HG03280 (cell line): ENCODE data around the gene CEP41.
"Not testable (repeated sequence)": the region's sequence is repeated elsewhere in the genome, so short reads cannot be mapped to it uniquely, and the experiment has no call there.

Source experiments
- ATAC-seq: cut with Tn5 transposase; IDR thresholded peaks from one replicate; pipeline ENCODE4 v1.9.1; 2021; ENCODE audit warnings: mild to moderate bottlenecking, moderate library complexity; ENCODE audit not compliant: unreplicated experiment

CEP41 gene

DNA sequence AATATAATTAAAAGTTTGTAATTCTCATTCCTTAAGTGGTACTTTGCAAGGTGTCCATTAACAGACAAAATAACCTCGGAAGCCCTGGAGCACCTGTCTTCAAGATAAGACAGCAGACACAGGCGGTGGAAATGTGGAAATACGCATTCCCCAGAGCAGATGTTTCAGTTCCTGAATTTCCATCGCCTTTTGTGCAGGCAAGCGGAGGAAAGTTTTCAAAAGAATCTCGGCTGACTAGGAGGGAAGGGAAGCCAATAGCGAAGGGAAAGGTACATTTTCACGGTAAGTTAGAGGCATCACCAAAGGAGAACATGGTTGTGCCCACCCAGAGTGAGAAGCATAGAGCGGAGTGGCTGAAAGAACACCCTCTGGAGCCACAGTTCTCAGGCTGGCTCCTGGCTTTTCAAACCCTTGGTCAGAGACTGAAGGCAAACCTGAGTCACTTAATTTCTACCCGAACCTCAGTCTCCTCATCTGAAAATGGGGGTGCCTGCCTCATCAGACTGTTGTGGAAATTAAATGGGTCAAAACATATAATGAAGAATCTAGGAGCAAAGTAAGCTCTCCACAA, 46.9 kb downstream of the CEP41 start:
- no peak for ATAC-seq

DNA sequence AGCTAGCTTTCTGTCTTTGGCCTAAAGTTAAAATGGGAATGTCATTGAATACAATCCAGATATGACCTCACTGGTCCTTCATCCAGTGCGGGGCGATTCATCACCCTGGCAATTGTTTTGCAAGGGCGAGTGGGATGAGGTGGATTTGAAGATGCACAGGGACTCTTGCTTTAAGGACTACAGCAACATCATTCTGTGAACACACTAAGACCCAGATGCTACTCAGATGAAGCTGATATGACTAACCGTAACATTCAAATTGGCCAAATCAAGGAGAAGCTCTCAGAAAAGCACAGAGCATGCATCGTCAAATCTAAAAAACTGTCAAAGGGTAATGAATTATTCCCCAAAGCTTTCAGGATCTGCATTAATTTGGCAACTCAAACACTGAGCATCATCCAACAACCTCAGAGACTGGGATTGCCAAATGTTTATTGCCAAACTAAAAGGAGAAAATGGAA, 47.7 kb downstream of the CEP41 start:
- no peak for ATAC-seq

DNA sequence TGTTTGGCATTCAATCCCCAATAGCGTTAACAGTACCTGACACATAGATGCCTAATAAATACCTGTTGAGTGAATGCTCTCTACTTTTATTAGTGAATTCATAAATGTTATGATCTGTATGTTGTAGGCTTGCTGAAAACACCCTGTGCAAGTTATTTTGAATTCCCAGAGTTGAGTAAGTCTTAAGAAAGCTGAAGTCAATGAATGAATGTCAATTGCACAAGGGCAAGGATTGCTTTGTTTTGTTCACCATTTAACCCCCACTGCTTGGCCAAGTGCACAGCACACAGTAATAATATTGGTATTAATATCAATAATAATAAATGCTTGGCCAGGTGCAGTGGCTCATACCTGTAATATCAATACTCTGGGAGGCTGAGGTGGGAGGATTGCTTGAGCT, 50.3 kb downstream of the CEP41 start:
- ATAC-seq, result no peak

DNA sequence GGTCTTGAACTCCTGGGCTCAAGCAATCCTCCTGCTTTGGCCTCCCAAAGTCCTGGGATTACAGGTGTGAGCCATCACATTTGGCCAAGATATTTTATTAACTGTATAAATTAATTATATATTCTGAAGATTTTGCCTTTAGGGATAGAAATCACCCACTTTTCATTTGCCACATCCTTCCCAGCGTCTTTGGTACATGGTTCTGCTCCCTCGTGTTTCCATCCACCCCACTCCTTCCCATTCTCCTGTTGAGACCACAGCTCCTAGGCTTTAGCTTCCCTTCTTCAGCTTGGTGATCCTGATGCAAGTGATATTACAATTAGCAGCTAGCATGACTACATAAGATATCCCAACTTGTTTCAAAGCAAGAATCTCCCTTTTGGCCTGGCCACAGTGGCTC, 52.1 kb downstream of the CEP41 start:
- ATAC-seq, result no peak

DNA sequence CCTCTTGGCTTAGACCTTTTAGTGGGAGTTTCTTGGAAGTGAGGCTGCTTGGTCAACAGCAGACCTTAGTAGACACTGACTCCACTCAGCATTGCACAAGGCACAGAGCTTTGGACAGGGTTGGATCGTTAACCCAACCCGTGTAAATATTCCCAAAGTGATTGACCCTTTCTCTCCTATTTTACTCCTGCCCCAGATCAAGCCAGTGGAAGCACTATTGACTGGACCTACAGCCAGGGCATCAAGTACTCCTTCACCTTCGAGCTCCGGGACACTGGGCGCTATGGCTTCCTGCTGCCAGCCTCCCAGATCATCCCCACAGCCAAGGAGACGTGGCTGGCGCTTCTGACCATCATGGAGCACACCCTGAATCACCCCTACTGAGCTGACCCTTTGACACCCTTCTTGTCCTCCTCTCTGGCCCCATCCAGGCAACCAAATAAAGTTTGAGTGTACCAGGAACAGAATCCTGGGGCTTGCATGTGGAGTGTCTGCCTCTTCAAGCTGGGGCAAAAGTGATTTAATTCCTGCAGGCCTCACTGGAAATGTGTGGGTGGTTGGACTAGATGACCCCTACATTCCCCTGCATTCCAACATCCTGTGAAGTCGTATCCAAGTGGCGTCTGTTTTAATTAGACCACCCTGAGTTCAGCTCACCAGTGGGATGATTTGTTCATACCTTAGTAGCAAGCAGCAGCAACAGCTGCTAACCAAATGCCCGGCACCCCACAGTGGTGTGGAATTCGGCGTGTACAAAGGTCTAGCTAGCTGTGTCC, 53.0 kb downstream of the CEP41 start:
- ATAC-seq, result no peak

DNA sequence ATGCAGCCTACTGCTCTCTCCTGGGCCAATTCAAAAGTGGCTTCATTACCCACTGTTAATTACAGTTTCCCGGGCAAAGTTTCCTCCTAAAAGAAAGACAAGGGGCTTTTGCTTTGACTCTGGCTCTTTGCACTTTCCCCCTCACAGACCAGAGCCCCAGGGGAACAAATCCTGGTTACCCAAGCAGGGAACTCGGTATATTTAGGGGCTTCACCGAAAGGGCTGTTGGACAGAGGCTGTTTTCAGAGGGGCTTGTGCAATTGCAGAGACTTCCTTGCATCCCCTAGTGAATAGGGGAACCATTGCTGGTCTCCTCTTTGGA, 53.5 kb downstream of the CEP41 start:
- no peak for ATAC-seq

DNA sequence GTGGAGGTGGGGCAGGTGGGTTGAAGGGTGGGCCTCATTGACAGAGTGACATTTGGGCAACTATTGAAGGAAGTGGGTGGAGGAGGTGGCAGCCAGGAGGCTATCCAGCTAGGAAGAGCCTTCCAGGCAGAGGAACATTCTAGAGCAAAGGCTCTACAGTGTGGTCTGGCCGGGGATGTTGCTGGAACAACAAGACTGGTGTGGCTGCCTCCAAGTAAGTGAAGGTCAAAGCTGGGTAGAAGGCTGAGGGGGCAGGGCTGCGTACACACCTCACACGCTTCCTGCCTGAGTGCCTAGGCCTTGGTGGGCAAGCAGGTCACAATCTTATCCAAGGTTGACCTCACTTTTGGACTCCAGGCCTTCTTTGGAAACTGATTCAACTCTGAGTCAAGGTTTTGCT, 53.9 kb downstream of the CEP41 start:
- no peak for ATAC-seq

DNA sequence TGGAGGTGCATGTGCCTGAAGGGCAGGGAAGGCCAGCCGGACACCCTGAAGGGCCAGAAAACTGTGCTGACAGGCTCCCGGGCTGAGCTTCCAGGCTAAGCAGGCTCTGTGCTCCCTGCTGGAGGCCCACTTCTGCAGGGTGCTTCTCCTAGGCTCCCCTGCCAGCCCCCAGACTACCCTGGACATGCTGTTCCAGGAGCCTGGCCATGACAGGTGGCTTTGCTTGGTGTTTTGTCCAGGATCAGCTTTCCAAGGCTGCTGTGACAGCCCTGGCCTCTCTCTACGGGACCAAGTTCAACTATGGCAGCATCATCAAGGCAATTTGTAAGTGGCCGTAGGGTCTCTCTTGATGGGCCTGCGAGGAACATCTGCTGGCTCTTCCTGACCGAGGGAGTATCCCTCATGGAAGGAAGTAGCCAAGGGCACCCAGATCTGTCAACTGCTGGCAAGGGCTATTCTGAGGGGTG, 55.2 kb downstream of the CEP41 start:
- ATAC-seq, result no peak

DNA sequence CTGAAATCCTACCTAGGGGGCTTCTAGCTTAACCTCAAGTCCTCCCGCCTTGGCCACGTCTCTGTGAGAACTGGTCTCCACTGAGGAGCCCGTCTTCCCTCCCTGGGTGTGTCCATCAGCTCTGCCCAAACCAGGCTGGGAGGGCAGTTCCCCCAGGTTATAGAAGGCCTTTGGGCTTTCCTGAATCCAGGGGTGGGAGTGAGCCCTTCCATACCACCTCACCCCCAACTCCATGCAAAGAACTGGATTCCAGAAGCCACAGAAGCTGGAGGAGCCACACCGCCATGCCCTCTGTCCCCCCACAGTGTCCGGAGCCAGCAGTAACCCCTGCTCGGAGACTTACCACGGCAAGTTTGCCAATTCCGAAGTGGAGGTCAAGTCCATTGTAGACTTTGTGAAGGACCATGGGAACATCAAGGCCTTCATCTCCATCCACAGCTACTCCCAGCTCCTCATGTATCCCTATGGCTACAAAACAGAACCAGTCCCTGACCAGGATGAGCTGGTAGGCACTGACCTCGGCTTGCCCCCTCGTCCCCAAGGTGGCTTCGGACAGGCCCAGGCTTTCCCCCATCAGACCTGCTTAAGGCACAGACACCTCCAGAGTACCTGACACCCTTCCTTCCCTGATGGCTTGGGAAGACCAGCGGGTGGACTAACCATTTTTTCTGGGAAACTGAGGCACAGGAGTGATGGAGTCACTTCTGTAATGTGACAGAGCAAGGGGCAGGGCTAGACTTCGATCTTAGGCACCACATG, 55.8 kb downstream of the CEP41 start:
- ATAC-seq, result no peak

DNA sequence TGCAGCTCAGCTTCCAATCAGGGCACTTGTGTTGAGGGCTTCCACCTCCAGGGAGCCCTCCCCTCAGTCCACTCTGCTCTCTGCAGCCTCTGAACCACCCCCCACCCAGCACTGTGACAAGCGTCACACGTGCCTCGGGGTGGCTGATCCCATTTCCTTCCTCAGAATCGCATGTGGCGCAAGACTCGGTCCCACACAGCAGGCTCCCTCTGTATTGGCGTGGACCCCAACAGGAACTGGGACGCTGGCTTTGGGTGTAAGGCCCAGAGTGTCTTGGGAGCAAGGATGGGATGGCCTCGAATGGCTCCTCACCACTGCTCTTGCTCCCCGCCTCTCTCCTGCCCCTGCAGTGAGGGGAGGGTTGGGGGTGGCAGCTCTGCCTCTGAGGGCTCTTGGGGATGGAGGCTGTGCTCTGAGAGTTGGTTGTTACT, 56.4 kb downstream of the CEP41 start:
- ATAC-seq, result no peak

DNA sequence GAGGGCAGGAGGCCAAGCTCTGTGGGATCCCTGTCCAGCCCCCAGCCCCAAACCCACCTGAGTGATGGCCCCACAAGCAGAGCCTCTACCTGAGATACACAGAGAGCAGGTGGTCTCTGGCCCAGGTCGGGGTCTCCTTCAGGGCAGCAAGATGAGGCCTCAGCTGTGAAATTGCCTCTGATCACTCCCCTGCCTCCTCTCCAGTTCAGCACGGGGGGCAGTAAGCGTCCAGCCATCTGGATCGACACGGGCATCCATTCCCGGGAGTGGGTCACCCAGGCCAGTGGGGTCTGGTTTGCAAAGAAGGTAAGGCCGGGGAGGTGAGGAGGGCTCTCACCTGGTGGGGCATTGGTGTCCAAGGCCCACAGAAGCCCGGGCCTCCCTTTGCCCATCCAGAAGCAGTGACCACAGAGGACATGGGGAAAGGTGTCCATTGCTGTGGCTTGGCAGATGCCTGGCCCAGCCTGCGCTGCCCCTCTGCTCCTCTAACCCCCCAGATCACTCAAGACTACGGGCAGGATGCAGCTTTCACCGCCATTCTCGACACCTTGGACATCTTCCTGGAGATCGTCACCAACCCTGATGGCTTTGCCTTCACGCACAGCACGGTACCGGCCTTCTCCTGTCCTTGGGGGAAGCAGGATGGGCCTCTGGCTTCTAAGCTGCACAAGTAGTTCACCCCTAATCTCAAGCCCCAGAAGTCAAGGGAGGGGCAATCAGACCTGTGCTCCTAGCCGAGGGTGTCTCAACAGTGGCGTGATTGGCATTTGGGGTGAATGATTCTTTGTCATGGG, 57.4 kb downstream of the CEP41 start:
- ATAC-seq, result no peak

DNA sequence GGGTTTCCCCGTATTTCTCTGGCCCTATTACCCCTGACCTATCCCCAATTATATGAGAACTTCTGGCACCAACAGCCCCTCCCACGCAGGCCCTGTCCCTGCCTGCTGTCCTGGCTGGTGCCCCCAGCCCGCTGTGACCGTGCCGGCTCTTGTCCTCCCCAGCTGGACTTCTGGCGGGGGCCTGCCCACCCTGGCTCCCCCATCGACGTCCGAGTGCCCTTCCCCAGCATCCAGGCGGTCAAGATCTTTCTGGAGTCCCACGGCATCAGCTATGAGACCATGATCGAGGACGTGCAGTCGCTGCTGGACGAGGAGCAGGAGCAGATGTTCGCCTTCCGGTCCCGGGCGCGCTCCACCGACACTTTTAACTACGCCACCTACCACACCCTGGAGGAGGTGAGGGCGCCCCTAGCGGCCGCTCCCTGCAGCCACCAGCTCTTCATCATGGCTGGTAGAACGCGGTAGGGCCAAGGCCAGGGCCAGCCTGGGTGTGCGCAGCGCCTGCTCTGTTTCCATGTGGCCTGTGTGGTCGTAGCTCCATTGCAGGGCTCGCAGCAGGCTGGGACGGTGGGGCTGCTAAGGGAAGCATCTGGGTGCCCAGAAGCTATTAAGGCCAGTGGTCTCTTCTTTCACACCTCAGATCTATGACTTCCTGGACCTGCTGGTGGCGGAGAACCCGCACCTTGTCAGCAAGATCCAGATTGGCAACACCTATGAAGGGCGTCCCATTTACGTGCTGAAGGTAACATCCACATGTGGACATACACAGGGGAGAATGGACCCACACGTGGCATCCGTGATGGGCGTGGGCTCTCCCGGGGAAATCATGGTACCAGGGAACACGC, 59.1 kb downstream of the CEP41 start:
- no peak for ATAC-seq

DNA sequence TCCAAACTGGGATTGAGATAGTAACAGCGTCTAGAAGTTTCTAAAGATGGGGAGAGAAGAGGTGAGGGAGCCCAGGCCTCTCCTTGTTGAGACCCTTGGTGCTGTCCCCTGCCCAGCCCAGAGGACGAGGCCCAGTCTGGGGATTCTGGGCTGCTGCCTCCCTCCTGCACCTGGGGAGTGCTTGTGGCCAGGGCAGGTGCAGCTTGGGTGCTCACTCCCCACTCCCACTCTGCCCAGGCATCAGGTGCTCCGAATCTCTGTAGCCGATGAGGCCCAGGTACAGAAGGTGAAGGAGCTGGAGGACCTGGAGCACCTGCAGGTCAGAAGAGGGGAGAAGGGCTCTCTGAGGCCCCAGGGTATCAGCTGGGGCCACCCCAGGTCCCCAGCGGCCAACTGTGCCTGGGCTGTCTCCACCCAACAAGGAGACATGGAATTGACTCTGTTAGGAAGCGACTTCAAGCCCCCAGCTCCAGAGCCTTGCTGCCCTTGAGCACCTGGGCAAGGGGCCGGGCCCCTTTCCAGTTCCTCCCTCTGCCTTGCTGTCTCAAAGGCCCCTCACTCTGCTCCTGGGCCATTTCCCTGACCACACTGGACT, 59.9 kb downstream of the CEP41 start:
- no peak for ATAC-seq

DNA sequence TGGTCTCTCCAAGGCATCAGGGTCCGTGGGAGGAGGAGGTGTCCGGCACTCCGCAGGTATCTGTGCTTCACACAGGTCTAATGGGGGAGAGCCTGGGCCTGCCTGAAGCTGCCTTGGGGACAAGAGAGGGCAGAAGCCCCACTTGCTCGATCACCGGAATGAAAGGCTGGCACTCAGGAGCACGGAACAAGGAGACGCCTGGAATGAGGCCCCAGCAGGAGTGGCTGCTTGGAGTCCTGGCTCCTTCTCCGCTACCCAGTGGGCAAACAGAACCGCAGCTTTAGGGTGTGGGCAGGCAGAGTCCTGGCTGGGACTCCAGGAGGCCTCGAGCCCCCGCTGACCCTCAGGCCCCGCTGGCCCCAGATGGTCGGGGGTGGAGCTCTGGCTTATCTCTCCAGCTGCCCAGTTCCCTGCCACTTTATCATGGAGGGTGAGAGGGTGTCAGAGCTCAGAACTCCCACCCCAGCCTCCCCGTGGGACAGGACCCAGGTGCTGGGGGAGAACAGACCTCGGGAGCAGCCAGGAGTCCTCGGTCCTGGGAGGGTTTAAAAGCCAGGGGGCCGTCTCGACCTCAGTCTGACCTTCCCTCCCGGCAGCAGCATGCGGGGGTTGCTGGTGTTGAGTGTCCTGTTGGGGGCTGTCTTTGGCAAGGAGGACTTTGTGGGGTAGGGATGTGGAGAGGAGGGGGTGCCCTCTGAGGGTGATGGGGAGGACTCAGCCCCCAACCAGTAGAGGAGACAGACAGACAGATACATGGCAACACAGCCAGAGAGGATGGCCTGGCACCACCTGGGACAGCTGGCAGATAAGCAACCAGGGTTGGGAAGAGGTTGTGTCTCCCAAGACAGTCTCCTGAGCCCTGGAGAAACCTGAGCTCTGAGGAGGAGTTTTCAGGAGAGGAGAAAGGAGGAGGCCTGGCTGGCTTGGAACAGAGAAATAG, 60.6 kb downstream of the CEP41 start, which contains the start of gene CPA1:
TSS of gene CPA1 (plus strand) at position 574 of the 940 bp plus-strand sequence. CDS start at position 601, 27 bp downstream.
- ATAC-seq, result no peak

DNA sequence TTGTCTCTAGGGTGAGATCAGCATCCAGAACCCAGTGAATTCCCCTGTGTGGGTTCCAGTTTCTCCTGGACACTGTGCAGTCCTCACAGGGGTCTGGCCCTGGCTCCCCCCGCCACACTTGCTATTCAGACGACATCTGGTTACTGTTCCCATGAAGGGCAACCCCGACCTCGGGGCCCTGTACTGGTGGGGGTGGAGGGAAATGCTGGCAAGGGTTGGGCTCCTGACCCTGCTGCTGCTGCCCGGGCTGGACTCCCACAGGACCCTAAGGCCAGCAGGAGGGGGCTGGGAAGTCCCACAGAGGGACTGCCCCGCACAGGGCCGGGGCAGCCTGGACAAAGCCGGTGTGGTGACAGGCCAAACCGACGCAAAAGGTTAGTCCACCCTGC, 61.3 kb downstream of the CEP41 start:
- ATAC-seq, result no peak

DNA sequence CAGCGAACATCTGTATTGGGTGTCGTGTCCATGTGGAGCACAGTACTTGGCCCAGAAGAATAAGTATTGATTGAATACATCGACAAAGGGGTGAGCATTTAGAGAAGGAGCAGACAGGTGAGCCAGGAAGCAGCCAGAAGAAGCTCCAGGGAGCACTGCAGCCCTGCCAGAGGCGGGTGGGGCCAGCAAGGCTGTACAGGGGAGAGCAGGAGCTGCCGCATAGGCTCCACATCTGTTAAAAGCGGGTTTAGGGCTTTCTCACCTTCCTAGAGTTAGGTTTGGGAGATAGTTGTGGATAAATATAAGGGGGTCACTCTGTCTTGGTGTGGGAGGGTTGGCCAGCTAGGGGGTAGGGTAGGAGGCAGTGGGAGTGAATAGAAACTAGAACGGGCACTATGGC, 61.8 kb downstream of the CEP41 start:
- ATAC-seq, result no peak

DNA sequence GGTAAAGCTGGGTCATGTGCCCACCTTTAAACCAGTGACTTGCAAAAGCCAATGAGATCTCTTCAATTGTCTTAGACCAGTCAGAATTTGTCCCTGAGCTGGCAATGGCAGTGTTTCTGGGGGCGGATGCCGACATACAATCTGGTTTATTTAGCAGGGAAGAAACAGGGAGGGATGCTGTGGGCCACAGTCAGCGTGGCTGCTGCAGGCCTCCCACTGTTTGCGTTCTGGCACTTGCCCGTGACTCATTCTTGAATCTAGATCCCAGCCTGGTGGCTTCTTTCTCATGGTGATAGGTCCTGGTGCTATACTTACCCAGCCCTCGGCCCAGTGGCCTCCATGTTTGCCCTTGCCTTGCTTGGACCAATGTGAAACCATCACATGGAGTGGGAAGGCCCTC, 63.6 kb downstream of the CEP41 start:
- ATAC-seq, result no peak

DNA sequence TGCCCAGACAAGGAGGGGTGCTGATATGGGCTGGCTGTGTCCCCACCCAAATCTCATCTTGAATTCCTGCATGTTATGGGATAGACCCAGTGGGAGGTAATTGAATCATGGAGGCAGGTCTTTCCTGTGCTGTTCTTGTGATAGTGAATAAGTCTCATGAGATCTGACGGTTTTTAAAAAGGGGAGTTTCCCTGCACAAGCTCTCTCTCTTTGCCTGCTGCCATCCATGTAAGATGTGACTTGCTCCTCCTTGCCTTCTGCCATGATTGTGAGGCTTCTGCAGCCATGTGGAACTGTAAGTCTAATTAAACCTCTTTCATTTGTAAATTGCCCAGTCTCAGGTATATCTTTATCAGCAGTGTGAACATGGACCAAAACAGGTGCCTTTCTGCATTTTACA, 64.4 kb downstream of the CEP41 start:
- not testable (repeated sequence) for ATAC-seq

DNA sequence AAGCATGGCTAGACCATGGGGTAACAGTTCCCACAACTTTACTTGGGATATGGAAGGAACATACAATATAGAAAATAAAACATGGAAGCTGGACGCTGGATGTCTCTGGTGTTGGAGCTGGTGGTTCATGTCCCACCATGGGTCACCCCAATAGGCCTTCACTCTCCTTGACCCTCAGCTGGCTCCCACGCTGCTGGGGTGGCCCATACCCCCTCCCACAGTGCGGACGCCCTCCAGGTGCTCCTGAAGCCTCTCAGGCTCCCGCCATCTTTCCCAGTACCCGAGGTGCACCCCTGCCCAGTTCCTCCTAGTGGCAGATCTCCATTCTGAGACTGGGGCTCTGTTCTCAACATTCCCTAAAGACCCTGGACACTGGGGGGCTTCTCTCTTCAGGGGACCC, 66.3 kb downstream of the CEP41 start:
- no peak for ATAC-seq
